GM12873 (cell line): ENCODE measurements around the gene HERC3.

Experiments used
- TF ChIP-seq, protein P1 (sequence below): IDR thresholded peaks from 2 replicates; pipeline ENCODE4 v1.5.1; 2012; ENCODE audit warnings: low read depth, mild to moderate bottlenecking, moderate library complexity, low read length, control low read depth; ENCODE audit not compliant: insufficient read depth; ENCODE audit errors: missing control alignments

HERC3 gene

DNA sequence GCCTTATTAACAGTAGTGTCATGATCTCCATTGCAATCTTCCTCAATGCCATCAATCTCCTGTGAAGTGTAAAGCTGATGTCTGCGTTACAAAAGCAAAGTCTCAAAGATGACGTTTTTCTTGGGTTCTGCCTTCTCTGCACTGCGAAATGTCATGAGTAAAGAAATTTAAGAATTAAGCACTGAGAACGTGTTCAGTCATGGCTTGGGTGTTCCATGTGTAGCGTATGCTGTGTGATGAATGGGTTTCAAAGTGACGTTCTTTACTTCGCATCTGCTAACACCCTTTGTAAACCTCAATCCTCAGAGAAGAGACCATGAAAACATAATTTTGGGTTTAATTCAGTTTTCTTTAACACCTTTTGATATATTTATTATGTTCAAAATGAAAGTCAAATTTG, 104.3 kb downstream of the HERC3 start:
- TF ChIP-seq, protein P1, sequence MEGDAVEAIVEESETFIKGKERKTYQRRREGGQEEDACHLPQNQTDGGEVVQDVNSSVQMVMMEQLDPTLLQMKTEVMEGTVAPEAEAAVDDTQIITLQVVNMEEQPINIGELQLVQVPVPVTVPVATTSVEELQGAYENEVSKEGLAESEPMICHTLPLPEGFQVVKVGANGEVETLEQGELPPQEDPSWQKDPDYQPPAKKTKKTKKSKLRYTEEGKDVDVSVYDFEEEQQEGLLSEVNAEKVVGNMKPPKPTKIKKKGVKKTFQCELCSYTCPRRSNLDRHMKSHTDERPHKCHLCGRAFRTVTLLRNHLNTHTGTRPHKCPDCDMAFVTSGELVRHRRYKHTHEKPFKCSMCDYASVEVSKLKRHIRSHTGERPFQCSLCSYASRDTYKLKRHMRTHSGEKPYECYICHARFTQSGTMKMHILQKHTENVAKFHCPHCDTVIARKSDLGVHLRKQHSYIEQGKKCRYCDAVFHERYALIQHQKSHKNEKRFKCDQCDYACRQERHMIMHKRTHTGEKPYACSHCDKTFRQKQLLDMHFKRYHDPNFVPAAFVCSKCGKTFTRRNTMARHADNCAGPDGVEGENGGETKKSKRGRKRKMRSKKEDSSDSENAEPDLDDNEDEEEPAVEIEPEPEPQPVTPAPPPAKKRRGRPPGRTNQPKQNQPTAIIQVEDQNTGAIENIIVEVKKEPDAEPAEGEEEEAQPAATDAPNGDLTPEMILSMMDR = no peak

DNA sequence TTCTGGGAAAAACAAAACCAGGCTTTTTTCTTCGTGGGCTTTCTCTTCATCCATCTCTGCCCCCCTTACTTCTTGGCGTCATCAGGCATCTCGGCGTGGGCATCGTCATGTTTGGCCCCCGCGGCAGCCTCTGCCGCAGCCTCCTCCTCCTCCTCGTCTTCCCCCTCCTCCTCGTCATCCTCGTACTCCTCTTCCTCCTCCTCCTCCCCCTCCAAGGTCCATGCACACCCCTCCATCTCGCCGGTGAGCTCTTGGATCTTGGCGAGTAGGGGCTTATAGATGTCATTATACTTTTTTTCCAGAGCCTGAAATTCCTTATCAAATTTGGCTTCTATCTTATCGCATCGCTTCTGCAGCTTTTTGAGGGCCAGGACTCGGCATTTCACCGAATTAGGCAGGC, 104.9 kb downstream of the HERC3 start:
- TF ChIP-seq, protein P1 = no peak

DNA sequence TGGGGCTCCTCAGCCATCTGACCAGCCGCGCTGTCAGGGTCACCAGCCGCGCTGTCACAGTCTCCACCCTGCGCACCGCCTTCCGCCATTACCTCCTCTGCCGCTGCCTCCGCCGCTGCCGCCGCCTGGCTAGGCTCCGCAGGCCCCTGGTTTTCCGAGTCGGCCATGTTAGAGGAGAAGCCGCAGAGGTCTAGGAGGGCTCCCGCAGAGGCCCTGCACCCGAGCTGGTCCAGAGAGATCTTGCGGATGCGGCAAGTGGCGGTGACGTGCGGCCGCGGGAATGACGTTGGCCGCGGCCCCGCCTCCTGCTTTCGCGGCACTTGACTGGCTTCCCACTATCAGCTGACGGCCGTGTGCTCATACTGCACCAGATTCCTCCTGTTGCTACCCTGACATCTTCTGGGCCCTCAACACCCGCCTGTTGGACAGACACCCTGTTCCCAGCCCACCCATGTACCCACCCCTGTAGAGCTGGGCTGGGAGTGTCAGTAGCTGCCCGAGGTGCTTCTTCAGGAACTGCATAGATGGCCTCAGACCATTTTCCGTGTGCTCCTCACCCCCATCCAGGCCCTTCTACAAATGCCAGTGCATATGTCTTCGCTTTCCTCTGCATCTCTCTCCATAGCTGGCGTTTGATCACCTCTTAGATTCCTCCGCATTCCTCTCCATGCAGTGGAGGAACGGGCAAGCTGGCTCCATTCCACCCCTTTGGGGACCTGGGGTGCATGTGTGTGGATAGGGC, 105.5 kb downstream of the HERC3 start, which contains the start of gene NAP1L5:
NAP1L5 (minus strand) TSS at position 242 of the 742 bp plus-strand sequence; CDS start at position 167, 75 bp downstream.
- TF ChIP-seq, protein P1 = no peak

DNA sequence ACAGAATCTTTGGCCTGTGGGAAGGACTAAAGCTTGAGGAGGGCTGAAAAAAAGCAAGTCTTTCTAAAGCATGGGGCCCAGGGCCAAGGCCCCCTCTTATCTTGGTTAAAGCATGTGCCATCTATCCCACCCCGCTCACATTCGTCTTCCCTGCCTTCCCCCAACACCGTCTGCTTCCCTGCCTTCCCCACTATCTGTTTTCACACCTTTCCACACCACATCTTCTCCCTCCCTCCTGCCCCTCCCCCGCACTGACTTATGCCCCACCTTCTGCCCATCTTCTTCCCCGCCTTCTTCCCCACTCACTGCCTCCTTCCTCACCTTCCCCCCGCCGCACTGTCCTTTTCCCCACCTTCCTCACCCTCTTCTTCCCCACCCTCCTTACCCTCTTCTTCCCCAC, 106.2 kb downstream of the HERC3 start:
- TF ChIP-seq, protein P1 = no peak

DNA sequence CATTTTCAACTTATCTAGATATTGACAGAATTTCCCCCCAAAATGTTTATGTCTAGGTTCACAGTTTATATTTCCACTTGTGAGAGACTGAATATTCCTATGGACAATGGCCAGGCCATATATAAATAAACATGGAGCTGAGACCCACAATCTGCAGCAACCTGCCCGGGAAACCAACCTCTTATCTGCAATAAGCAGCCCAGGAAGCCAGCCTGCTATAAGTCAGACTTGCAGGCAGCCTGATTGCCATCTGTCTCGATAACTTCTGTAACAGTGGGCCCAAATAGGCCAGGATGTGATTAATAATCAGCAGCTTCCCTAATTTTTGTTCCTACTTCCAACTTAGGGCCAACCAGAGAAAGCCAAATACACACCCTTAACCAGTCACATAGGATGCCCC, 110.5 kb downstream of the HERC3 start:
- TF ChIP-seq, protein P1 = no peak

DNA sequence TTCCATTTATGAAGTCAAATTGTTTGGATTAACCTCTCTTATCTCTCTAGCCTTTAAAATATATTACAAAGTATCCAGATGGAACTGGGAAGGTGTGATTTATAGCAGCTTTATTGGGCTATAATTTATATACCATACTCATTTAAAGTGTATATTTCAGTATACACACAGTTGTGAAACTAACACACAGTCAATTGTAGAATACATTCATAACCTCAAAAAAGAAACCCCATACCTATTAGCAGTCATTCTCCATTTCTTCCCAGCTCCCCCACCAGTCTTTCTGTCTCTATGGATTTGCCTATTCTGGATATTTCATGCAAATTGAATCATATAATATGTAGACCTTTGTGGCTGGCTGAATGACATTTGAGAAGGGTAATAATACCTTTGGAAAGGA, 112.9 kb downstream of the HERC3 start:
- TF ChIP-seq, protein P1 = no peak

DNA sequence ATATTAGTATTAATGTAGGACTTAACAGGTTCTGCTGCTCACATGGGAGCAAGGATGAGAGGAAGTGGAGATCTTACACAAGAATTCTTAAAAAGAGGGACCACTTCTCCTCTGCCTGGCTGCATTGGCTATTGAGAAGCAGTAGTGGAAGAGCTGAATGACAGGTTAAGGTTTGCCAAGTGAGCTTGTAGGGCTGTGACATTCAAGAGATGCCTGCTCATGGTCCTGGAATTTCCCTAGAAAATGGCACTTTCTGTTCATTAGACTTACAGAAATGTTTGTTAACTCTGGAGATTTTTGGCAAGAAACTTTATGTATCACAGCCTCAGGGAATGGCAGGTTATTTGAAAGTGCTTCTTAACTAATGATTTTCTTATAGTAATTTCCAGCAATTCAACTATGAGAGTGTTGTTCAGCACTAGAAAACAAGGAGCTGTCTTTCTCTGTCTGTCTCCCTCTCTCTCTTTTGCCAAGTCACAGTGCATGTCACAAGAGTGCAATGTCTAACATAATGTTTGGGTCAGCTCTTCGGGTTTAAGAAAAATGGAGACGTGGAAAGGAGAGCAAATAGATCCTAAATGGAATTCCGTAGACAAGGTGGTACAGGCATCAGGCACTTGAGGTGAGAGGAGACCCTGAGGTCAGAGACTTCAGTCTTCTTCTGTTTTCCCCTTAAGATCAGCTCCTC, 113.7 kb downstream of the HERC3 start:
- TF ChIP-seq, protein P1 = no peak
